HCT116 (cell line): ENCODE measurements around the gene PLXNC1. TPM values are rescaled to one million over a fixed set of nuclear protein-coding genes. Genes with fewer than 3 reads are reported as not detected.

Experiments
- ATAC-seq: fragments of 200-7000 bp; cut with Tn5 transposase; 2 replicates; pipeline ENCODE4 v1.9.1; 2020; ENCODE audit warnings: mild to moderate bottlenecking, moderate library complexity
- BruUV-seq: library from RNA; stranded (reverse); fragments of 400-500 nt; replicated peaks from 2 replicates; lab custom pipeline; 2021; lab: Mats Ljungman, UMichigan
- CTCF ChIA-PET: fragments of 300-600 bp; sonication (Branson Sonifier 250); formaldehyde crosslinking; loops from one replicate; lab custom pipeline; 2021; ENCODE audit warnings: antibody characterized with exemption; lab: Charles Lee
- POLR2A ChIA-PET: fragments of 300-600, 350-600 bp; sonication (Branson Sonifier 250); formaldehyde crosslinking; loops from one replicate; lab custom pipeline; 2021; ENCODE audit warnings: antibody characterized with exemption; lab: Charles Lee
- RAD21 ChIA-PET, 2 experiments: fragments of 300-600 bp; sonication (Branson Sonifier 250); formaldehyde crosslinking; loops; one replicate each; lab custom pipeline; 2023; ENCODE audit warnings: low total read pairs in 2 of 2; ENCODE audit not compliant: uncharacterized antibody in 2 of 2, unreplicated experiment in 2 of 2, low non-redundant PET in 1 of 2; lab: Charles Lee
- DNase-seq: peaks from one replicate; pipeline ENCODE4 v3.0.0-alpha.2; 2010; ENCODE audit warnings: low read depth, low spot score
- H2AFZ ChIP-seq: fragments of 200-600 bp; shearing (Covaris generic), sonication (generic); 2 replicates; pipeline ENCODE4 v1.6.1; 2017; ENCODE audit warnings: low read depth, mixed run types, mixed read lengths, antibody characterized with exemption, low read length; ENCODE audit not compliant: poor library complexity, severe bottlenecking
- H3K27ac ChIP-seq: 2 replicates; pipeline ENCODE4 v1.5.1; 2012; ENCODE audit warnings: low read depth, low read length
- H3K27me3 ChIP-seq: fragments of 200-600 bp; sonication (generic); 2 replicates; pipeline ENCODE4 v1.6.1; 2016; ENCODE audit warnings: mixed run types, low read length, mixed read lengths; ENCODE audit not compliant: insufficient read depth
- H3K36me3 ChIP-seq, 2 experiments: fragments of 200-500 bp in 1 of 2; fragments of 200-600 bp in 1 of 2; sonication (Bioruptor generic) in 1 of 2; sonication (generic) in 1 of 2; 2 replicates each; pipeline versions ENCODE4 v1.5.1 to v1.6.1; 2014 to 2016; ENCODE audit warnings: low read length in 2 of 2, inconsistent platforms in 1 of 2, mixed read lengths in 1 of 2, mixed run types in 1 of 2; ENCODE audit not compliant: insufficient read depth in 2 of 2, control insufficient read depth in 1 of 2
- H3K4me1 ChIP-seq, 2 experiments: fragments of 200-600 bp in 1 of 2; sonication (generic) in 1 of 2; 2 replicates each; pipeline versions ENCODE4 v1.5.1 to v1.6.1; 2012 to 2017; ENCODE audit warnings: low read length in 2 of 2, inconsistent platforms in 1 of 2, mild to moderate bottlenecking in 1 of 2, mixed read lengths in 1 of 2, mixed run types in 1 of 2, moderate library complexity in 1 of 2; ENCODE audit not compliant: insufficient read depth in 2 of 2, control insufficient read depth in 1 of 2
- H3K4me2 ChIP-seq: fragments of 200-600 bp; sonication (generic); 2 replicates; pipeline ENCODE4 v1.6.1; 2017; ENCODE audit warnings: mixed run types, low read length, mixed read lengths
- H3K4me3 ChIP-seq, 2 experiments: fragments of 200-600 bp in 1 of 2; sonication (generic) in 1 of 2; replicated peaks in 1 of 2; 2 replicates each; pipeline ENCODE4 v1.5.1; 2011 to 2016; ENCODE audit warnings: low read length in 2 of 2, control low read depth in 1 of 2, low read depth in 1 of 2, mild to moderate bottlenecking in 1 of 2, mixed read lengths in 1 of 2, mixed run types in 1 of 2
- H3K79me2 ChIP-seq: fragments of 200-600 bp; sonication (generic); 2 replicates; pipeline ENCODE4 v1.6.1; 2017; ENCODE audit warnings: mild to moderate bottlenecking, mixed run types, low read length, moderate library complexity, mixed read lengths; ENCODE audit not compliant: insufficient read depth
- H3K9ac ChIP-seq: fragments of 200-600 bp; sonication (generic); 2 replicates; pipeline ENCODE4 v1.6.1; 2016; ENCODE audit warnings: low read length, mixed read lengths
- H3K9me2 ChIP-seq: fragments of 200-600 bp; sonication (generic), shearing (Covaris generic); 2 replicates; pipeline ENCODE4 v1.6.1; 2017; ENCODE audit warnings: mixed run types, mild to moderate bottlenecking, moderate library complexity; ENCODE audit not compliant: insufficient read depth
- H3K9me3 ChIP-seq, 2 experiments: fragments of 200-500 bp in 1 of 2; fragments of 200-600 bp in 1 of 2; sonication (Bioruptor generic) in 1 of 2; sonication (generic) in 1 of 2; 2 replicates each; pipeline ENCODE4 v1.6.1; 2014 to 2017; ENCODE audit warnings: low read length in 2 of 2, mixed read lengths in 2 of 2, inconsistent platforms in 1 of 2, low read depth in 1 of 2, mild to moderate bottlenecking in 1 of 2, mixed run types in 1 of 2, moderate library complexity in 1 of 2; ENCODE audit not compliant: control insufficient read depth in 1 of 2, insufficient read depth in 1 of 2
- H4K20me1 ChIP-seq: fragments of 200-600 bp; sonication (generic), shearing (Covaris generic); 2 replicates; pipeline ENCODE4 v1.6.1; 2017; ENCODE audit warnings: mixed run types, mild to moderate bottlenecking, moderate library complexity; ENCODE audit not compliant: insufficient read depth
- ATF3 ChIP-seq: IDR thresholded peaks from 2 replicates; pipeline ENCODE4 v1.6.1; 2012
- CBX3 ChIP-seq: IDR thresholded peaks from 2 replicates; pipeline ENCODE4 v1.6.1; 2012; ENCODE audit warnings: low read depth
- EZH2 ChIP-seq: fragments of 200-600 bp; sonication (generic); IDR thresholded peaks from 2 replicates; pipeline ENCODE4 v1.6.1; 2017; ENCODE audit warnings: antibody characterized with exemption, mixed run types
- EZH2phosphoT487 ChIP-seq: fragments of 200-600 bp; IDR thresholded peaks from 2 replicates; pipeline ENCODE4 v1.6.1; 2018; ENCODE audit warnings: antibody characterized with exemption, borderline replicate concordance
- FOSL1 ChIP-seq: IDR thresholded peaks from 2 replicates; pipeline ENCODE4 v1.6.1; 2012; ENCODE audit warnings: low read depth
- MAX ChIP-seq: IDR thresholded peaks from 2 replicates; pipeline ENCODE4 v1.6.1; 2012
- POLR2AphosphoS5 ChIP-seq: IDR thresholded peaks from 2 replicates; pipeline ENCODE4 v1.6.1; 2011; ENCODE audit warnings: mild to moderate bottlenecking, low read depth, low read length, moderate library complexity
- RAD21 ChIP-seq: IDR thresholded peaks from 2 replicates; pipeline ENCODE4 v1.6.1; 2012; ENCODE audit warnings: low read depth, mild to moderate bottlenecking
- YY1 ChIP-seq: IDR thresholded peaks from 2 replicates; pipeline ENCODE4 v1.6.1; 2011; ENCODE audit warnings: low read length, low read depth, moderate library complexity, mild to moderate bottlenecking; ENCODE audit not compliant: insufficient replicate concordance; ENCODE audit errors: extremely low read depth
- ZBTB33 ChIP-seq: IDR thresholded peaks from 2 replicates; pipeline ENCODE4 v1.6.1; 2011; ENCODE audit warnings: mild to moderate bottlenecking, low read length, moderate library complexity; ENCODE audit not compliant: insufficient replicate concordance; ENCODE audit errors: extremely low read depth
- ZFX ChIP-seq: fragments of 450-650 bp; IDR thresholded peaks from 2 replicates; pipeline ENCODE4 v1.6.1; 2017
- ZNF274 ChIP-seq: fragments of 200-500 bp; sonication (Bioruptor generic); IDR thresholded peaks from 2 replicates; pipeline ENCODE4 v1.6.1; 2014; ENCODE audit warnings: mild to moderate bottlenecking, low read depth, low read length, inconsistent platforms
- intact Hi-C: fragments of 100-400 bp; cut with micrococcal nuclease; formaldehyde crosslinking; loops from 2 replicates; pipeline ENCODE4 v1.10.0; 2022
- total RNA-seq: library from RNA; stranded (reverse); gene quantifications from one replicate; pipeline ENCODE4 v1.2.1, GENCODE V29; 2021; ENCODE audit not compliant: unreplicated experiment
- TF ChIP-seq, protein P1 (sequence below), 3 experiments: fragments of 200-600 bp in 1 of 3; sonication (generic) in 1 of 3; IDR thresholded peaks in 2 of 3; conservative IDR thresholded peaks in 1 of 3; 2 replicates each; pipeline ENCODE4 v1.5.1; 2012 to 2017; ENCODE audit warnings: low read depth in 2 of 3, low read length in 2 of 3, antibody characterized with exemption in 1 of 3, borderline replicate concordance in 1 of 3, control low read depth in 1 of 3, mild to moderate bottlenecking in 1 of 3, mixed read lengths in 1 of 3, mixed run types in 1 of 3, moderate library complexity in 1 of 3; ENCODE audit not compliant: insufficient read depth in 1 of 3

Gene PLXNC1
- total RNA-seq, 1 experiment from 2014 or later, result 0.25 TPM

DNA sequence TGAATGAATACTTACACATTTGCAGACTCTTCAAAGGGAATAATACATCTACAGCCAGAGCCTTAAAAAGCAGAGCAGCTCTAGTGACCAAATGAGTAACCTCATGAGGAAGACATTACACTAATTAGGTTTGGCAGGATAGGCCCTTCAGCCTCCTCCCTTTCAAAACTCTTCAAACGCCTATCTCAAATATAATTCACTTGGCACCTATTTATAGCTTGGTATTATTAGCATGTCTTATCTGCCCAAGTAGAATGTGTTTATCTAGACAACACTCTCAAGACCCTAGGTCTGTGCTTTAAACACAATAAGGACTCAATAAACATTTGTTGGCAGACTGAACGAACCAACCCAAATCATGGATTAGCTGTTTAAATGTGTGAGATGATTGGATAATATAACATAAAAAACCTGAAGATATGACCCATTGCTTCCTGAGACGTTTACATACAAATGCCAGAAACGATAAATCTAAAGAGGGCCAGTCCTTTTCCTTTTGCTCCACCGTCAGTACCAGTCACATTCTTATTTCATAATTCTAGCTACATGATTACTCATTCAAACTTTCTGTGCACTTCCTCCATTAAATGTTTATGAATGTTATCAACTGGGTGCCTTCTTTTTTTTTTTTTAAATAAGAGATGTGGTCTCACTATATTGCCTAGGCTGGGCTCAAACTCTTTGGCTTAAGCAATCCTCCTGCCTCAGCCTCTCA is 188.0 kb downstream of the PLXNC1 start:
- H3K4me3 ChIP-seq, result no peak overlapping the region
- H3K9ac ChIP-seq, result no peak overlapping the region
- H4K20me1 ChIP-seq, result no peaks in the 10 kb centered on the region
- intact Hi-C loops, result no loop called here
- TF ChIP-seq EZH2phosphoT487, result no peak
- TF ChIP-seq CBX3, result no peak
- TF ChIP-seq ZBTB33, result no peak
- TF ChIP-seq FOSL1, result no peak
- no peak for TF ChIP-seq YY1
- no peak for TF ChIP-seq EZH2
- no peak for TF ChIP-seq RAD21
- no peak for TF ChIP-seq ZNF274
- TF ChIP-seq, protein P1, sequence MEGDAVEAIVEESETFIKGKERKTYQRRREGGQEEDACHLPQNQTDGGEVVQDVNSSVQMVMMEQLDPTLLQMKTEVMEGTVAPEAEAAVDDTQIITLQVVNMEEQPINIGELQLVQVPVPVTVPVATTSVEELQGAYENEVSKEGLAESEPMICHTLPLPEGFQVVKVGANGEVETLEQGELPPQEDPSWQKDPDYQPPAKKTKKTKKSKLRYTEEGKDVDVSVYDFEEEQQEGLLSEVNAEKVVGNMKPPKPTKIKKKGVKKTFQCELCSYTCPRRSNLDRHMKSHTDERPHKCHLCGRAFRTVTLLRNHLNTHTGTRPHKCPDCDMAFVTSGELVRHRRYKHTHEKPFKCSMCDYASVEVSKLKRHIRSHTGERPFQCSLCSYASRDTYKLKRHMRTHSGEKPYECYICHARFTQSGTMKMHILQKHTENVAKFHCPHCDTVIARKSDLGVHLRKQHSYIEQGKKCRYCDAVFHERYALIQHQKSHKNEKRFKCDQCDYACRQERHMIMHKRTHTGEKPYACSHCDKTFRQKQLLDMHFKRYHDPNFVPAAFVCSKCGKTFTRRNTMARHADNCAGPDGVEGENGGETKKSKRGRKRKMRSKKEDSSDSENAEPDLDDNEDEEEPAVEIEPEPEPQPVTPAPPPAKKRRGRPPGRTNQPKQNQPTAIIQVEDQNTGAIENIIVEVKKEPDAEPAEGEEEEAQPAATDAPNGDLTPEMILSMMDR (IDR thresholded peaks at IDR 0.05 in 2 of 3, conservative IDR thresholded peaks at IDR 0.05 in 1 of 3; ENCODE audit: borderline replicate concordance in 1 of 3, insufficient read depth in 1 of 3, low read depth in 2 of 3, low read length in 2 of 3), result no peak
- TF ChIP-seq ATF3, result no peak
- no peak for TF ChIP-seq POLR2AphosphoS5
- TF ChIP-seq ZFX, result no peak
- TF ChIP-seq MAX, result no peak
- H3K4me2 ChIP-seq, result no peak overlapping the region
- ChIA-PET POLR2A (no interaction called here), RAD21 (no interaction called here), CTCF (no interaction called here)
- H3K79me2 ChIP-seq, result no peaks in the 10 kb centered on the region
- ATAC-seq (no peak), DNase-seq (no peak)
- no peak overlapping the region for H3K27ac ChIP-seq
- H3K9me3 ChIP-seq, result no peaks in the 10 kb centered on the region
- H3K27me3 ChIP-seq, result no peaks in the 10 kb centered on the region
- H3K36me3 ChIP-seq, result no peaks in the 10 kb centered on the region
- H3K9me2 ChIP-seq, result no peaks in the 10 kb centered on the region
- no peaks in the 10 kb centered on the region for H3K4me1 ChIP-seq
- no peak overlapping the region for H2AFZ ChIP-seq
- no TSS peak for BruUV-seq
